Measurements from ENCODE around the gene IER5L.

- peak in 2 of 4 experiments; percentile 28 to 31 for TF ChIP-seq CTCF (IDR thresholded peaks at IDR 0.05)
- TF ChIP-seq POLR2A (IDR thresholded peaks at IDR 0.05): no peak
These were observed 4.8 kb upstream of the IER5L start for GRCh38 chr9:129182625-129183494.
